HG03103 (cell line): Measurements from ENCODE around the gene TPSB2.
"Not testable (repeated sequence)": the region's sequence is repeated elsewhere in the genome, so short reads cannot be mapped to it uniquely, and the experiment has no call there.

ENCODE experiments used
- ATAC-seq: cut with Tn5 transposase; IDR thresholded peaks from one replicate; pipeline ENCODE4 v1.9.1; 2021; ENCODE audit warnings: low read depth; ENCODE audit not compliant: unreplicated experiment

The TPSB2 gene

GRCh38 chr16:1230084-1230470 is at the start of gene TPSB2:
Gene TPSB2, minus strand, starts transcription at chr16:1230184. Its CDS starts 233 bp downstream, at chr16:1229951.
- not testable (repeated sequence) for ATAC-seq

GRCh38 chr16:1279081-1279944 is 49.3 kb upstream of the TPSB2 start:
- no peak for ATAC-seq

- no peak for ATAC-seq
These were observed 48.5 kb upstream of the TPSB2 start for GRCh38 chr16:1278477-1278876.

GRCh38 chr16:1277617-1278282 is 47.8 kb upstream of the TPSB2 start:
- ATAC-seq = no peak

GRCh38 chr16:1277151-1277598 is 47.2 kb upstream of the TPSB2 start:
- ATAC-seq = no peak

- ATAC-seq = no peak
These were observed 46.5 kb upstream of the TPSB2 start for GRCh38 chr16:1276580-1276878.

GRCh38 chr16:1275791-1276579 is 46.0 kb upstream of the TPSB2 start:
- ATAC-seq = no peak

- ATAC-seq = no peak
These were observed 44.8 kb upstream of the TPSB2 start for GRCh38 chr16:1274767-1275166.

- no peak for ATAC-seq
These were observed 43.8 kb upstream of the TPSB2 start for GRCh38 chr16:1273816-1274215.

- no peak for ATAC-seq
These were observed 42.6 kb upstream of the TPSB2 start for GRCh38 chr16:1272453-1273198.

GRCh38 chr16:1271724-1272413 is 41.9 kb upstream of the TPSB2 start:
- not testable (repeated sequence) for ATAC-seq

GRCh38 chr16:1271380-1271723 is 41.4 kb upstream of the TPSB2 start:
- ATAC-seq = no peak

GRCh38 chr16:1269418-1269817 is 39.4 kb upstream of the TPSB2 start:
- not testable (repeated sequence) for ATAC-seq

- ATAC-seq = no peak
These were observed 35.8 kb upstream of the TPSB2 start for GRCh38 chr16:1265826-1266225.

- ATAC-seq = no peak
These were observed 35.2 kb upstream of the TPSB2 start for GRCh38 chr16:1265090-1265630.

GRCh38 chr16:1264345-1265089 is 34.5 kb upstream of the TPSB2 start:
- no peak for ATAC-seq

- ATAC-seq = no peak
These were observed 33.8 kb upstream of the TPSB2 start for GRCh38 chr16:1263591-1264344.

GRCh38 chr16:1262846-1263221 is 32.9 kb upstream of the TPSB2 start:
- no peak for ATAC-seq
